SK-N-SH treated with all-trans-retinoic acid at 6 μM for 48 hours (cell line): ENCODE data around the gene C1orf141.

ENCODE experiments used
- ARNTL ChIP-seq: fragments of 450-650 bp; formaldehyde crosslinking; IDR thresholded peaks from 2 replicates; pipeline ENCODE4 v1.5.0; 2020; ENCODE audit warnings: low read depth, mild to moderate bottlenecking, moderate library complexity, borderline replicate concordance
- SNAI2 ChIP-seq: fragments of 250-450 bp; sonication (Bioruptor Pico); IDR thresholded peaks from 2 replicates; pipeline ENCODE4 v1.5.0; 2020; ENCODE audit warnings: mild to moderate bottlenecking, moderate library complexity
- TCF4 ChIP-seq: fragments of 250-450 bp; sonication (Bioruptor Pico); IDR thresholded peaks from 2 replicates; pipeline ENCODE4 v1.8.0; 2021; ENCODE audit warnings: mild to moderate bottlenecking, moderate library complexity, borderline replicate concordance
- ZC3H10 ChIP-seq: fragments of 250-450 bp; sonication (Bioruptor Pico); IDR thresholded peaks from 2 replicates; pipeline ENCODE4 v1.5.1; 2021; ENCODE audit warnings: mild to moderate bottlenecking, moderate library complexity
- ZFP3 ChIP-seq: fragments of 250-450 bp; sonication (Bioruptor Pico); IDR thresholded peaks from 2 replicates; pipeline ENCODE4 v1.5.0; 2020; ENCODE audit warnings: mild to moderate bottlenecking, moderate library complexity
- ZFP30 ChIP-seq: fragments of 450-650 bp; formaldehyde crosslinking; IDR thresholded peaks from 2 replicates; pipeline ENCODE4 v1.5.0; 2022; ENCODE audit warnings: mild to moderate bottlenecking, moderate library complexity

GRCh38 chr1:67114162-67114561 is 20.6 kb downstream of the C1orf141 start:
- TF ChIP-seq ZFP3 (CRISPR knock-in tag) (no peak), SNAI2 (CRISPR knock-in tag) (no peak), ZC3H10 (CRISPR knock-in tag) (no peak), ARNTL (no peak), TCF4 (CRISPR knock-in tag) (no peak), ZFP30 (CRISPR knock-in tag) (no peak)
